Measurements from ENCODE around the gene RAP1GAP2.
"Not testable (repeated sequence)": the region's sequence is repeated elsewhere in the genome, so short reads cannot be mapped to it uniquely, and the experiment has no call there.

Gene RAP1GAP2

GRCh38 chr17:2776589-2777241, 19.5 kb upstream of the RAP1GAP2 start:
- Histone ChIP-seq H3K27me3 (ENCODE audit: control insufficient read depth, insufficient read depth, low read length, poor library complexity, severe bottlenecking) (peaks cover 25% of the 10 kb centered on the region), H3K27ac (ENCODE audit: insufficient read depth, low read depth, low read length, poor library complexity, severe bottlenecking) (no peak overlapping the region), H3K4me1 (ENCODE audit: control insufficient read depth, insufficient read depth, low read length) (no peaks in the 10 kb centered on the region), H3K36me3 (ENCODE audit: control insufficient read depth, insufficient read depth, low read length) (no peaks in the 10 kb centered on the region), H3K4me3 (ENCODE audit: insufficient read depth, low read depth, low read length) (peak overlapping the region; percentile 59), H3K9me3 (ENCODE audit: control insufficient read depth, low read length) (no peaks in the 10 kb centered on the region)
- WGBS, 2 experiments = 1% methylated on average over 73 to 79 of the region's 80 CpGs

- Histone ChIP-seq H3K27ac (ENCODE audit: insufficient read depth, low read depth, low read length, poor library complexity, severe bottlenecking) (no peak overlapping the region), H3K9me3 (ENCODE audit: control insufficient read depth, low read length) (no peaks in the 10 kb centered on the region), H3K4me1 (ENCODE audit: control insufficient read depth, insufficient read depth, low read length) (no peaks in the 10 kb centered on the region), H3K36me3 (ENCODE audit: control insufficient read depth, insufficient read depth, low read length) (no peaks in the 10 kb centered on the region), H3K27me3 (ENCODE audit: control insufficient read depth, insufficient read depth, low read length, poor library complexity, severe bottlenecking) (peaks cover 25% of the 10 kb centered on the region), H3K4me3 (ENCODE audit: insufficient read depth, low read depth, low read length) (peak overlapping the region; percentile 59)
- 34 to 39% methylated on average over 11 of the region's 11 CpGs for WGBS, 2 experiments
Observed at GRCh38 chr17:2777242-2777867, 18.9 kb upstream of the RAP1GAP2 start.

GRCh38 chr17:2778489-2778888, 17.7 kb upstream of the RAP1GAP2 start:
- peaks cover 25% of the 10 kb centered on the region for H3K27me3 ChIP-seq (ENCODE audit: control insufficient read depth, insufficient read depth, low read length, poor library complexity, severe bottlenecking)
- 77 to 85% methylated on average over 6 of the region's 6 CpGs for WGBS, 2 experiments
- H3K4me3 ChIP-seq (ENCODE audit: insufficient read depth, low read depth, low read length) = no peak overlapping the region
- no peak overlapping the region for H3K27ac ChIP-seq (ENCODE audit: insufficient read depth, low read depth, low read length, poor library complexity, severe bottlenecking)
- no peaks in the 10 kb centered on the region for H3K4me1 ChIP-seq (ENCODE audit: control insufficient read depth, insufficient read depth, low read length)
- no peaks in the 10 kb centered on the region for H3K9me3 ChIP-seq (ENCODE audit: control insufficient read depth, low read length)
- no peaks in the 10 kb centered on the region for H3K36me3 ChIP-seq (ENCODE audit: control insufficient read depth, insufficient read depth, low read length)

- Histone ChIP-seq H3K4me3 (ENCODE audit: insufficient read depth, low read depth, low read length) (no peak overlapping the region), H3K27me3 (ENCODE audit: control insufficient read depth, insufficient read depth, low read length, poor library complexity, severe bottlenecking) (peaks cover 25% of the 10 kb centered on the region), H3K36me3 (ENCODE audit: control insufficient read depth, insufficient read depth, low read length) (no peaks in the 10 kb centered on the region), H3K4me1 (ENCODE audit: control insufficient read depth, insufficient read depth, low read length) (no peaks in the 10 kb centered on the region), H3K27ac (ENCODE audit: insufficient read depth, low read depth, low read length, poor library complexity, severe bottlenecking) (no peak overlapping the region), H3K9me3 (ENCODE audit: control insufficient read depth, low read length) (no peaks in the 10 kb centered on the region)
- 90 to 92% methylated on average over 7 of the region's 7 CpGs for WGBS, 2 experiments
Observed at GRCh38 chr17:2779545-2779944, 16.7 kb upstream of the RAP1GAP2 start.

GRCh38 chr17:2780256-2780655, 16.0 kb upstream of the RAP1GAP2 start:
- Histone ChIP-seq H3K4me3 (ENCODE audit: insufficient read depth, low read depth, low read length) (no peak overlapping the region), H3K4me1 (ENCODE audit: control insufficient read depth, insufficient read depth, low read length) (no peaks in the 10 kb centered on the region), H3K27me3 (ENCODE audit: control insufficient read depth, insufficient read depth, low read length, poor library complexity, severe bottlenecking) (peaks cover 21% of the 10 kb centered on the region), H3K9me3 (ENCODE audit: control insufficient read depth, low read length) (no peaks in the 10 kb centered on the region), H3K27ac (ENCODE audit: insufficient read depth, low read depth, low read length, poor library complexity, severe bottlenecking) (no peak overlapping the region), H3K36me3 (ENCODE audit: control insufficient read depth, insufficient read depth, low read length) (no peaks in the 10 kb centered on the region)
- WGBS, 2 experiments = 90 to 93% methylated on average over 12 of the region's 12 CpGs

GRCh38 chr17:2780931-2781454, 15.2 kb upstream of the RAP1GAP2 start:
- H3K9me3 ChIP-seq (ENCODE audit: control insufficient read depth, low read length) = no peaks in the 10 kb centered on the region
- H3K4me3 ChIP-seq (ENCODE audit: insufficient read depth, low read depth, low read length) = no peak overlapping the region
- 94% methylated on average over 9 of the region's 9 CpGs for WGBS, 2 experiments
- no peaks in the 10 kb centered on the region for H3K36me3 ChIP-seq (ENCODE audit: control insufficient read depth, insufficient read depth, low read length)
- H3K27me3 ChIP-seq (ENCODE audit: control insufficient read depth, insufficient read depth, low read length, poor library complexity, severe bottlenecking) = peaks cover 16% of the 10 kb centered on the region
- no peaks in the 10 kb centered on the region for H3K4me1 ChIP-seq (ENCODE audit: control insufficient read depth, insufficient read depth, low read length)
- no peak overlapping the region for H3K27ac ChIP-seq (ENCODE audit: insufficient read depth, low read depth, low read length, poor library complexity, severe bottlenecking)

- H3K9me3 ChIP-seq (ENCODE audit: control insufficient read depth, low read length); H3K27ac ChIP-seq (ENCODE audit: insufficient read depth, low read depth, low read length, poor library complexity, severe bottlenecking); H3K4me3 ChIP-seq (ENCODE audit: insufficient read depth, low read depth, low read length); H3K4me1 ChIP-seq (ENCODE audit: control insufficient read depth, insufficient read depth, low read length); H3K36me3 ChIP-seq (ENCODE audit: control insufficient read depth, insufficient read depth, low read length): not testable (repeated sequence)
- H3K27me3 ChIP-seq (ENCODE audit: control insufficient read depth, insufficient read depth, low read length, poor library complexity, severe bottlenecking) = peaks cover 12% of the 10 kb centered on the region
- WGBS, 2 experiments = 94% methylated on average over 15 of the region's 15 CpGs
Observed at GRCh38 chr17:2781598-2781997, 14.6 kb upstream of the RAP1GAP2 start.

- H3K9me3 ChIP-seq (ENCODE audit: control insufficient read depth, low read length) = no peaks in the 10 kb centered on the region
- no peak overlapping the region for H3K27ac ChIP-seq (ENCODE audit: insufficient read depth, low read depth, low read length, poor library complexity, severe bottlenecking)
- WGBS, 2 experiments = 58 to 64% methylated on average over 6 of the region's 6 CpGs
- H3K36me3 ChIP-seq (ENCODE audit: control insufficient read depth, insufficient read depth, low read length) = no peaks in the 10 kb centered on the region
- H3K4me1 ChIP-seq (ENCODE audit: control insufficient read depth, insufficient read depth, low read length) = no peaks in the 10 kb centered on the region
- peaks cover 7% of the 10 kb centered on the region for H3K27me3 ChIP-seq (ENCODE audit: control insufficient read depth, insufficient read depth, low read length, poor library complexity, severe bottlenecking)
- no peak overlapping the region for H3K4me3 ChIP-seq (ENCODE audit: insufficient read depth, low read depth, low read length)
Observed at GRCh38 chr17:2782055-2782454, 14.2 kb upstream of the RAP1GAP2 start.

GRCh38 chr17:2783310-2784030, 12.8 kb upstream of the RAP1GAP2 start:
- Histone ChIP-seq H3K4me1 (ENCODE audit: control insufficient read depth, insufficient read depth, low read length) (no peaks in the 10 kb centered on the region), H3K9me3 (ENCODE audit: control insufficient read depth, low read length) (no peaks in the 10 kb centered on the region), H3K27me3 (ENCODE audit: control insufficient read depth, insufficient read depth, low read length, poor library complexity, severe bottlenecking) (no peaks in the 10 kb centered on the region), H3K36me3 (ENCODE audit: control insufficient read depth, insufficient read depth, low read length) (no peaks in the 10 kb centered on the region), H3K4me3 (ENCODE audit: insufficient read depth, low read depth, low read length) (no peak overlapping the region), H3K27ac (ENCODE audit: insufficient read depth, low read depth, low read length, poor library complexity, severe bottlenecking) (no peak overlapping the region)
- WGBS, 2 experiments = 94 to 95% methylated on average over 4 of the region's 4 CpGs

- H3K4me1 ChIP-seq (ENCODE audit: control insufficient read depth, insufficient read depth, low read length) = no peaks in the 10 kb centered on the region
- no peaks in the 10 kb centered on the region for H3K27me3 ChIP-seq (ENCODE audit: control insufficient read depth, insufficient read depth, low read length, poor library complexity, severe bottlenecking)
- H3K9me3 ChIP-seq (ENCODE audit: control insufficient read depth, low read length) = no peaks in the 10 kb centered on the region
- WGBS, 2 experiments = 89% methylated on average over 8 of the region's 8 CpGs
- H3K27ac ChIP-seq (ENCODE audit: insufficient read depth, low read depth, low read length, poor library complexity, severe bottlenecking) = no peak overlapping the region
- no peak overlapping the region for H3K4me3 ChIP-seq (ENCODE audit: insufficient read depth, low read depth, low read length)
- no peaks in the 10 kb centered on the region for H3K36me3 ChIP-seq (ENCODE audit: control insufficient read depth, insufficient read depth, low read length)
Observed at GRCh38 chr17:2784864-2785263, 11.4 kb upstream of the RAP1GAP2 start.

Data from ectodermal cell (in vitro differentiated cells).